ENCODE measurements around the gene TUBGCP3. TPM values are rescaled to one million over a fixed set of nuclear protein-coding genes. Genes with fewer than 3 reads are reported as not detected.

Gene TUBGCP3
- total and polyA plus RNA-seq, 9 of the 15 experiments (the other 6 are each of a cell fraction or from before 2014, with no cell fraction given) = 3.0 to 24.8 (median 15.2) TPM

DNA sequence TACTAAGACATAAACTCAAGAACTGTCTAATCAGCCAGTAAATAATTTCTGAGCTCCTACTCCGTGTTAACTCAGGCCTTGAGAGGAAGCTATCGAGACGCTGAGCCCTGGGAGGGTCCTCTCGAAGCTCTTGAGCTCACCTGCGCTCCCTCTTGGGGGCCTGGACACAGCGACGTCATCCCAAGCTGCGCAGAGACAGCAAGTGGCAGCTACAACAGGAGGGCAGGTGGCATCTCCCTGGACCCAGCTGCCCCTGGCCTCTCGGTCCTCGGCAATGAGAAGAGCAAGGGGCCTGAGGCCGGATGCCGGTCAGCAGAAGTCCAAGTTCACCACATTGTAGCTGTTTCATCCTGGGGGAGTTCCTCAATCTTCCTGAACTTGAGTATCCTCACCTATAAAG is 30.5 kb upstream of the TUBGCP3 start (continued):
- no peak for TF ChIP-seq ZBTB34 (CRISPR knock-in tag; IDR thresholded peaks at IDR 0.05)

GRCh38 chr13:112617754-112618375 is 29.9 kb upstream of the TUBGCP3 start:
- Histone ChIP-seq H3K27ac (ENCODE audit: extremely low read depth, low read depth, low read length) (no peak overlapping the region), H3K9me1 (ENCODE audit: control insufficient read depth, insufficient read depth, low read length) (no peaks in the 10 kb centered on the region), H3K9ac (ENCODE audit: insufficient read depth in 1 of 2, low read depth in 2 of 2, low read length in 2 of 2) (no peak overlapping the region), H4K20me1 (replicated peaks; ENCODE audit: control insufficient read depth, insufficient read depth, low read length) (no peaks in the 10 kb centered on the region), H3K27me3 (ENCODE audit: control insufficient read depth in 2 of 2, insufficient read depth in 2 of 2, low read length in 2 of 2) (peaks cover 13 to 70% of the 10 kb centered on the region in 2 experiments), H3K4me2 (ENCODE audit: insufficient read depth, low read length) (no peak overlapping the region), H3K79me2 (ENCODE audit: control insufficient read depth, insufficient read depth, low read length) (no peaks in the 10 kb centered on the region), H3K4me1 (replicated peaks in 1 of 2; ENCODE audit: control insufficient read depth in 2 of 2, insufficient read depth in 2 of 2, low read length in 2 of 2) (no peaks in the 10 kb centered on the region; a peak in 1 of 5 replicates), H3K4me3 (no peak overlapping the region), H3K9me3 (replicated peaks; ENCODE audit: control insufficient read depth, insufficient read depth, low read depth, low read length) (no peaks in the 10 kb centered on the region), H2AFZ (ENCODE audit: low read depth, low read length) (no peak overlapping the region), H3K36me3 (ENCODE audit: control insufficient read depth, insufficient read depth, low read length) (no peaks in the 10 kb centered on the region)
- 7% methylated on average over 12 of the region's 18 CpGs for WGBS (ENCODE audit: insufficient coverage, low coverage, missing lambda C conversion rate)
- in situ Hi-C loops (cut with MboI) = loop anchor here (25.0 kb wide), 1 partner anchor 1131 kb away; no protein-coding TSS in a partner anchor
- POLR2A ChIA-PET = interaction anchor here (0.6 kb wide), 1 partner anchor 85 kb away, joined by 3 read pairs; no protein-coding TSS in a partner anchor
- CTCF ChIA-PET (ENCODE audit: low intra/inter-chr PET ratio) = no interaction called here
- FAIRE-seq (no peak), DNase-seq (ENCODE audit: extremely low read depth in 1 of 4, low spot score in 3 of 4) (peak in 1 of 4 experiments; percentile 5), ATAC-seq (no peak)
- intact Hi-C loops (cut with micrococcal nuclease) = loop anchor here (5.0 to 10.0 kb wide), 2 partner anchors 254 to 273 kb away; no protein-coding TSS in a partner anchor
- BruUV-seq (replicated peaks) = no TSS peak
- TF ChIP-seq, protein P1, sequence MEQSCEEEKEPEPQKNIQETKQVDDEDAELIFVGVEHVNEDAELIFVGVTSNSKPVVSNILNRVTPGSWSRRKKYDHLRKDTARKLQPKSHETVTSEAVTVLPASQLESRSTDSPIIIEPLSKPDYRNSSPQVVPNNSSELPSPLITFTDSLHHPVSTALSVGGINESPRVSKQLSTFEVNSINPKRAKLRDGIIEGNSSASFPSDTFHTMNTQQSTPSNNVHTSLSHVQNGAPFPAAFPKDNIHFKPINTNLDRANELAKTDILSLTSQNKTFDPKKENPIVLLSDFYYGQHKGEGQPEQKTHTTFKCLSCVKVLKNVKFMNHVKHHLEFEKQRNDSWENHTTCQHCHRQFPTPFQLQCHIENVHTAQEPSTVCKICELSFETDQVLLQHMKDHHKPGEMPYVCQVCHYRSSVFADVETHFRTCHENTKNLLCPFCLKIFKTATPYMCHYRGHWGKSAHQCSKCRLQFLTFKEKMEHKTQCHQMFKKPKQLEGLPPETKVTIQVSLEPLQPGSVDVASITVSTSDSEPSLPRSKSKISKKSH (CRISPR knock-in tag; IDR thresholded peaks at IDR 0.05) = no peak
- TF ChIP-seq SNAPC5 (CRISPR knock-in tag; IDR thresholded peaks at IDR 0.05) = no peak
- TF ChIP-seq E2F3 (CRISPR knock-in tag; IDR thresholded peaks at IDR 0.05) = no peak
- no peak for TF ChIP-seq KAT2B (IDR thresholded peaks at IDR 0.05; ENCODE audit: low read depth, low read length)
- TF ChIP-seq ZNF407 (IDR thresholded peaks at IDR 0.05; ENCODE audit: low read depth) = no peak
- no peak for TF ChIP-seq MTA3 (IDR thresholded peaks at IDR 0.05; ENCODE audit: borderline replicate concordance)
- TF ChIP-seq, protein P2, sequence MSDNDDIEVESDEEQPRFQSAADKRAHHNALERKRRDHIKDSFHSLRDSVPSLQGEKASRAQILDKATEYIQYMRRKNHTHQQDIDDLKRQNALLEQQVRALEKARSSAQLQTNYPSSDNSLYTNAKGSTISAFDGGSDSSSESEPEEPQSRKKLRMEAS (CRISPR knock-in tag; IDR thresholded peaks at IDR 0.05) = no peak
